Measurements from ENCODE around the gene SLC25A47.
"Not testable (repeated sequence)": the region's sequence is repeated elsewhere in the genome, so short reads cannot be mapped to it uniquely, and the experiment has no call there.

SLC25A47 gene

GRCh38 chr14:100325231-100325632 lies 2.1 kb downstream of the SLC25A47 start:
- DNase-seq (ENCODE audit: low read depth in 2 of 2), result no peak

- no peak for DNase-seq (ENCODE audit: low read depth in 2 of 2)
Measured at GRCh38 chr14:100325958-100326357, 2.8 kb downstream of the SLC25A47 start.

- no peak for DNase-seq (ENCODE audit: low read depth in 2 of 2)
Measured at GRCh38 chr14:100327128-100327527, 4.0 kb downstream of the SLC25A47 start.

- no peak for DNase-seq (ENCODE audit: low read depth in 2 of 2)
Measured at GRCh38 chr14:100328495-100329163, 5.5 kb downstream of the SLC25A47 start.

- DNase-seq (ENCODE audit: low read depth in 2 of 2), result no peak
Measured at GRCh38 chr14:100329233-100330006, 6.3 kb downstream of the SLC25A47 start.

GRCh38 chr14:100330007-100330344 lies 6.8 kb downstream of the SLC25A47 start:
- DNase-seq (ENCODE audit: low read depth in 2 of 2), result no peak

GRCh38 chr14:100330388-100330931 lies 7.3 kb downstream of the SLC25A47 start:
- DNase-seq (ENCODE audit: low read depth in 2 of 2), result no peak

GRCh38 chr14:100332071-100332639 lies 9.0 kb downstream of the SLC25A47 start:
- DNase-seq (ENCODE audit: low read depth in 2 of 2), result no peak

- DNase-seq (ENCODE audit: low read depth in 2 of 2), result no peak
Measured at GRCh38 chr14:100332797-100333196, 9.7 kb downstream of the SLC25A47 start.

- no peak for DNase-seq (ENCODE audit: low read depth in 2 of 2)
Measured at GRCh38 chr14:100333311-100333710, 10.2 kb downstream of the SLC25A47 start.

- DNase-seq (ENCODE audit: low read depth in 2 of 2), result no peak
Measured at GRCh38 chr14:100333827-100334226, 10.7 kb downstream of the SLC25A47 start.

GRCh38 chr14:100334904-100335303 lies 11.8 kb downstream of the SLC25A47 start:
- no peak for DNase-seq (ENCODE audit: low read depth in 2 of 2)

- no peak for DNase-seq (ENCODE audit: low read depth in 2 of 2)
Measured at GRCh38 chr14:100336618-100337530, 13.7 kb downstream of the SLC25A47 start.

- no peak for DNase-seq (ENCODE audit: low read depth in 2 of 2)
Measured at GRCh38 chr14:100339766-100340422, 16.8 kb downstream of the SLC25A47 start.

GRCh38 chr14:100340423-100340813 lies 17.3 kb downstream of the SLC25A47 start:
- DNase-seq (ENCODE audit: low read depth in 2 of 2), result no peak

- DNase-seq (ENCODE audit: low read depth in 2 of 2), result no peak
Measured at GRCh38 chr14:100341301-100342031, 18.3 kb downstream of the SLC25A47 start.

- no peak for DNase-seq (ENCODE audit: low read depth in 2 of 2)
Measured at GRCh38 chr14:100342195-100342594, 19.1 kb downstream of the SLC25A47 start.

GRCh38 chr14:100342826-100343225 lies 19.7 kb downstream of the SLC25A47 start:
- DNase-seq (ENCODE audit: low read depth in 2 of 2), result not testable (repeated sequence)

- not testable (repeated sequence) for DNase-seq (ENCODE audit: low read depth in 2 of 2)
Measured at GRCh38 chr14:100344657-100345056, 21.5 kb downstream of the SLC25A47 start.

GRCh38 chr14:100345711-100346110 lies 22.6 kb downstream of the SLC25A47 start:
- DNase-seq (ENCODE audit: low read depth in 2 of 2), result no peak

Measured in stimulated activated CD4-positive, alpha-beta T cell treated with anti-CD3 and anti-CD28 coated beads, Interleukin-4, amount 100 ng/mL, for 48 hours (primary cell).